ENCODE results near the gene PPP6R1. TPM values are rescaled to one million over a fixed set of nuclear protein-coding genes. Genes with fewer than 3 reads are reported as not detected.

PPP6R1 gene
- total and polyA plus RNA-seq, 2 of the 13 experiments (the other 11 are each of a cell fraction or from before 2014, with no cell fraction given): 25.8 to 54.0 TPM

GRCh38 chr19:55279770-55280643 lies 21.2 kb upstream of the PPP6R1 start, which contains the start of gene HSPBP1 (continued):
- TF ChIP-seq GRHL1 (CRISPR knock-in tag; conservative IDR thresholded peaks at IDR 0.05): no peak
- TF ChIP-seq HOXA5 (CRISPR knock-in tag; IDR thresholded peaks at IDR 0.05): no peak
- TF ChIP-seq CENPT (CRISPR knock-in tag; IDR thresholded peaks at IDR 0.05; ENCODE audit: low read depth): no peak
- TF ChIP-seq ARNTL (CRISPR knock-in tag; IDR thresholded peaks at IDR 0.05): no peak
- no peak for TF ChIP-seq ZNF180 (CRISPR knock-in tag; IDR thresholded peaks at IDR 0.05; ENCODE audit: borderline replicate concordance, low read depth)
- TF ChIP-seq JUND (CRISPR knock-in tag; IDR thresholded peaks at IDR 0.05): no peak
- TF ChIP-seq HIVEP1 (CRISPR knock-in tag; IDR thresholded peaks at IDR 0.05): peak; percentile 72; the same call in 1 of the 2 replicates
- TF ChIP-seq HNF4G (IDR thresholded peaks at IDR 0.05; ENCODE audit: borderline replicate concordance, low read depth, low read length): no peak
- TF ChIP-seq HNF4G (CRISPR knock-in tag; IDR thresholded peaks at IDR 0.05; ENCODE audit: borderline replicate concordance, low read depth): no peak
- peak; percentile 58; the same call in 1 of the 2 replicates for TF ChIP-seq POLR2AphosphoS5 (IDR thresholded peaks at IDR 0.05; ENCODE audit: low read depth, low read length)
- TF ChIP-seq ZNF773 (CRISPR knock-in tag; IDR thresholded peaks at IDR 0.05; ENCODE audit: borderline replicate concordance): no peak
- no peak for TF ChIP-seq ZNF709 (CRISPR knock-in tag; IDR thresholded peaks at IDR 0.05)
- TF ChIP-seq ZSCAN20 (CRISPR knock-in tag; IDR thresholded peaks at IDR 0.05; ENCODE audit: borderline replicate concordance): no peak
- TF ChIP-seq KAT8 (CRISPR knock-in tag; IDR thresholded peaks at IDR 0.05): peak; percentile 95
- TF ChIP-seq TRIM24 (CRISPR knock-in tag; IDR thresholded peaks at IDR 0.05): no peak
- no peak for TF ChIP-seq REST (IDR thresholded peaks at IDR 0.05; ENCODE audit: borderline replicate concordance in 1 of 2, low read depth in 1 of 2, low read length in 2 of 2)
- TF ChIP-seq ZBTB10 (CRISPR knock-in tag; IDR thresholded peaks at IDR 0.05; ENCODE audit: borderline replicate concordance): no peak
- TF ChIP-seq ZNF513 (CRISPR knock-in tag; conservative IDR thresholded peaks at IDR 0.05): no peak
